Measurements from ENCODE around the gene NOP16.

GRCh38 chr5:176425791-176426190 is 37.4 kb upstream of the NOP16 start:
- TF ChIP-seq CTCF (IDR thresholded peaks at IDR 0.05) (no peak), POLR2A (IDR thresholded peaks at IDR 0.05) (no peak)
